Upper lobe of left lung (tissue), 4 donors: ENCODE measurements around the gene FEM1C.

Experiments used
- POLR2A ChIP-seq, 4 donors: fragments of 450-650 bp; IDR thresholded peaks; one replicate each; pipeline ENCODE4 v1.5.1; 2016 to 2017; ENCODE audit warnings: antibody characterized with exemption in 4 of 4, mild to moderate bottlenecking in 2 of 4
- POLR2AphosphoS5 ChIP-seq, 2 donors: sonication (generic); formaldehyde crosslinking; IDR thresholded peaks; one replicate each; pipeline ENCODE4 v1.5.1; 2017; ENCODE audit warnings: antibody characterized with exemption in 2 of 2
- TF ChIP-seq, protein P1 (sequence below), 6 experiments: fragments of 450-650 bp in 4 of 6; fragments of 200-600 bp in 2 of 6; sonication (generic) in 2 of 6; IDR thresholded peaks; one replicate each; pipeline ENCODE4 v1.5.1; 2016 to 2019; ENCODE audit warnings: antibody characterized with exemption in 6 of 6

DNA sequence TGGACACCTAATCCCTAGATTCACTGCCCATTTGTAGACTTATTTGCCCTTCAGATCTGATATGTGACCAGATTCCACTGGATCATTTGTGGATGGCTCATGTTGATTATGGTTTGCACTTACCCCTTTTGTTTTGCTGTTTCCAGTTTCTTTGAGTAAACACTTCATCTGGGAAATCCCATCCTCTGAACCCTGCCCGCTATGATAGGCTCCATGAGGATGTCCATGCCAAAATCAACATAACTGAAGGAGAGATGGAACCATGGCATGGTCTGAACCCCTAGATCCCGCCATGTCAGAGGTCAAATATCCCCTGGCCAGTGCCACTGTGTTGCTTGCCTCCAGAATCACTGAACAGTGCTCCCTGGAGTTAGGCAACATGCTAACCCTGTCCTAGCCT, 11.7 kb upstream of the FEM1C start:
- TF ChIP-seq, protein P1, sequence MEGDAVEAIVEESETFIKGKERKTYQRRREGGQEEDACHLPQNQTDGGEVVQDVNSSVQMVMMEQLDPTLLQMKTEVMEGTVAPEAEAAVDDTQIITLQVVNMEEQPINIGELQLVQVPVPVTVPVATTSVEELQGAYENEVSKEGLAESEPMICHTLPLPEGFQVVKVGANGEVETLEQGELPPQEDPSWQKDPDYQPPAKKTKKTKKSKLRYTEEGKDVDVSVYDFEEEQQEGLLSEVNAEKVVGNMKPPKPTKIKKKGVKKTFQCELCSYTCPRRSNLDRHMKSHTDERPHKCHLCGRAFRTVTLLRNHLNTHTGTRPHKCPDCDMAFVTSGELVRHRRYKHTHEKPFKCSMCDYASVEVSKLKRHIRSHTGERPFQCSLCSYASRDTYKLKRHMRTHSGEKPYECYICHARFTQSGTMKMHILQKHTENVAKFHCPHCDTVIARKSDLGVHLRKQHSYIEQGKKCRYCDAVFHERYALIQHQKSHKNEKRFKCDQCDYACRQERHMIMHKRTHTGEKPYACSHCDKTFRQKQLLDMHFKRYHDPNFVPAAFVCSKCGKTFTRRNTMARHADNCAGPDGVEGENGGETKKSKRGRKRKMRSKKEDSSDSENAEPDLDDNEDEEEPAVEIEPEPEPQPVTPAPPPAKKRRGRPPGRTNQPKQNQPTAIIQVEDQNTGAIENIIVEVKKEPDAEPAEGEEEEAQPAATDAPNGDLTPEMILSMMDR (IDR thresholded peaks at IDR 0.05) = no peak
- TF ChIP-seq POLR2A (IDR thresholded peaks at IDR 0.05) (no peak), POLR2AphosphoS5 (IDR thresholded peaks at IDR 0.05) (no peak)
